ENCODE data around the gene ABHD2. TPM values are rescaled to one million over a fixed set of nuclear protein-coding genes. Genes with fewer than 3 reads are reported as not detected.
"Not testable (repeated sequence)": the region's sequence is repeated elsewhere in the genome, so short reads cannot be mapped to it uniquely, and the experiment has no call there.

ABHD2 gene
- total RNA-seq, 1 experiment from 2014 or later, result 15.6 TPM

- not testable (repeated sequence) for H3T11ph ChIP-seq (ENCODE audit: low read length); H2BK20ac ChIP-seq (ENCODE audit: low read depth, low read length, poor library complexity, severe bottlenecking); H3K79me1 ChIP-seq (ENCODE audit: insufficient read depth, low read depth, low read length, poor library complexity, severe bottlenecking); H3K56ac ChIP-seq (ENCODE audit: insufficient read length, low read depth, low read length); H3K9me3 Mint-ChIP-seq; H2AK5ac ChIP-seq (ENCODE audit: insufficient read length, low read length); H3K27me3 ChIP-seq (ENCODE audit: insufficient read depth, low read length); H3K9me3 ChIP-seq (ENCODE audit: control insufficient read depth, low read depth, low read length); H3K4me2 ChIP-seq (ENCODE audit: insufficient read depth, insufficient read length, low read length); H3K27ac Mint-ChIP-seq; H2BK120ac ChIP-seq (ENCODE audit: low read depth, low read length, poor library complexity, severe bottlenecking); H4K91ac ChIP-seq (ENCODE audit: insufficient read length, low read depth, low read length); H3K79me2 ChIP-seq (ENCODE audit: insufficient read depth, low read length); H2AFZ ChIP-seq (ENCODE audit: low read length); H2BK12ac ChIP-seq (ENCODE audit: insufficient read length, low read depth, low read length); DNase-seq; H3K14ac ChIP-seq (ENCODE audit: insufficient read depth, low read length); H3K36me3 Mint-ChIP-seq (ENCODE audit: insufficient read depth in 1 of 3, low read depth in 3 of 3); H3K9ac ChIP-seq (ENCODE audit: extremely low read depth, insufficient read length, low read length); H3K27me3 Mint-ChIP-seq (ENCODE audit: low read depth); H2BK15ac ChIP-seq (ENCODE audit: low read depth, low read length); H3K27ac ChIP-seq (ENCODE audit: insufficient read length, low read depth, low read length); H3K23me2 ChIP-seq (ENCODE audit: insufficient read length, low read depth, low read length, poor library complexity, severe bottlenecking); H3K18ac ChIP-seq (ENCODE audit: insufficient read length, low read depth, low read length); H3K4ac ChIP-seq (ENCODE audit: low read depth, low read length); H4K20me1 ChIP-seq (ENCODE audit: control insufficient read depth, insufficient read depth, insufficient read length); H3K4me1 ChIP-seq (ENCODE audit: insufficient read depth, low read length); H4K5ac ChIP-seq (ENCODE audit: insufficient read length, low read depth, low read length); H3K23ac ChIP-seq (ENCODE audit: insufficient read length, low read depth, low read length); H4K8ac ChIP-seq (replicated peaks; ENCODE audit: insufficient read length, low read depth, low read length); H2BK5ac ChIP-seq (ENCODE audit: insufficient read length, low read length)
- peaks cover 11 to 20% of the 10 kb centered on the region in 2 experiments for H3K4me1 Mint-ChIP-seq
- peak overlapping the region in 1 of 2 experiments; percentile 58; a peak in 2 of 5 replicates for H3K4me3 Mint-ChIP-seq
- no CpG with 5 or more reads among the region's 5 CpGs for WGBS (ENCODE audit: extremely low coverage, insufficient read length, low lambda C conversion rate)
These were observed 1.9 kb upstream of the ABHD2 start for GRCh38 chr15:89086390-89086789.
